A549 (cell line): ENCODE measurements around the gene VPS18. TPM values are rescaled to one million over a fixed set of nuclear protein-coding genes. Genes with fewer than 3 reads are reported as not detected.

ENCODE experiments used
- ATAC-seq, 2 experiments: fragments of 200-7000 bp in 1 of 2; fragments of >200 bp in 1 of 2; cut with Nextera tagmentation in 1 of 2; cut with Tn5 transposase in 1 of 2; 3 replicates each; pipeline versions ENCODE4 v1.8.0 to v1.9.1; 2018 to 2020; ENCODE audit warnings: mild to moderate bottlenecking in 1 of 2, moderate library complexity in 1 of 2
- CTCF ChIA-PET: fragments of 300-600 bp; sonication (Branson Sonifier 250); formaldehyde crosslinking; extraction: SDS; loops from one replicate; lab custom pipeline; 2021; ENCODE audit warnings: antibody characterized with exemption, inconsistent platforms; lab: Yijun Ruan, JAX
- POLR2A ChIA-PET: fragments of 350-600 bp; formaldehyde crosslinking; extraction: SDS; loops from one replicate; lab custom pipeline; 2021; ENCODE audit warnings: antibody characterized with exemption, inconsistent platforms; lab: Yijun Ruan, JAX
- DNase-seq, 2 experiments: peaks; one replicate each; pipeline versions ENCODE4 v3.0.0 to v3.0.0-alpha.2; 2011 to 2016; ENCODE audit warnings: low read depth in 1 of 2, low spot score in 1 of 2
- FAIRE-seq: peaks from 2 replicates; lab custom pipeline; 2011; peaks lifted over from hg19 to GRCh38; lab: Jason Lieb, UNC
- H3K27ac ChIP-seq, 2 experiments: fragments of >200 bp; sonication (Bioruptor Twin); formaldehyde crosslinking; 3 replicates each; pipeline ENCODE4 v1.5.1; 2016 to 2017
- H3K4me1 ChIP-seq: fragments of >200 bp; sonication (Bioruptor Twin); formaldehyde crosslinking; 3 replicates; pipeline ENCODE4 v1.6.1; 2016
- H3K4me2 ChIP-seq: fragments of >200 bp; sonication (Bioruptor Twin); formaldehyde crosslinking; 3 replicates; pipeline ENCODE4 v1.6.1; 2016
- H3K4me3 ChIP-seq: fragments of >200 bp; sonication (Bioruptor Twin); formaldehyde crosslinking; 3 replicates; pipeline ENCODE4 v1.5.1; 2016
- H3K9me3 ChIP-seq: fragments of >200 bp; sonication (Bioruptor Twin); formaldehyde crosslinking; 3 replicates; pipeline ENCODE4 v1.6.1; 2016
- BHLHE40 ChIP-seq: IDR thresholded peaks from 2 replicates; pipeline ENCODE4 v1.6.1; 2012; ENCODE audit warnings: low read depth, low read length, inconsistent platforms
- CBX2 ChIP-seq: fragments of 200-600 bp; sonication (generic); IDR thresholded peaks from 2 replicates; pipeline ENCODE4 v1.6.1; 2016; ENCODE audit warnings: low read depth, mild to moderate bottlenecking, borderline replicate concordance
- CHD2 ChIP-seq: fragments of 150-350 bp; IDR thresholded peaks from 2 replicates; pipeline ENCODE4 v1.6.1; 2014; ENCODE audit warnings: low read length; ENCODE audit not compliant: partially characterized antibody
- EHMT2 ChIP-seq: fragments of 200-600 bp; sonication (generic); IDR thresholded peaks from 2 replicates; pipeline ENCODE4 v1.6.1; 2016; ENCODE audit warnings: antibody characterized with exemption, low read depth, mild to moderate bottlenecking, moderate library complexity
- FOSB ChIP-seq: fragments of 250-450 bp; sonication (Bioruptor Pico); IDR thresholded peaks from 2 replicates; pipeline ENCODE4 v1.5.0; 2020; ENCODE audit warnings: mild to moderate bottlenecking, moderate library complexity
- GATA3 ChIP-seq: IDR thresholded peaks from 2 replicates; pipeline ENCODE4 v1.6.1; 2012; ENCODE audit warnings: borderline replicate concordance
- HEYL ChIP-seq: fragments of 250-450 bp; sonication (Bioruptor Pico); IDR thresholded peaks from 2 replicates; pipeline ENCODE4 v1.8.0; 2021; ENCODE audit warnings: mild to moderate bottlenecking, moderate library complexity
- HOXA7 ChIP-seq: fragments of 250-450 bp; sonication (Bioruptor Pico); IDR thresholded peaks from 2 replicates; pipeline ENCODE4 v1.5.0; 2020; ENCODE audit warnings: mild to moderate bottlenecking, moderate library complexity
- HOXB5 ChIP-seq: fragments of 250-450 bp; sonication (Bioruptor Pico); IDR thresholded peaks from 2 replicates; pipeline ENCODE4 v1.5.0; 2020; ENCODE audit warnings: mild to moderate bottlenecking, moderate library complexity
- KDM5A ChIP-seq: fragments of 200-600 bp; sonication (generic); IDR thresholded peaks from 2 replicates; pipeline ENCODE4 v1.6.1; 2016; ENCODE audit warnings: antibody characterized with exemption, mild to moderate bottlenecking
- MAFK ChIP-seq: fragments of 450-650 bp; IDR thresholded peaks from 2 replicates; pipeline ENCODE4 v1.6.1; 2014; ENCODE audit not compliant: partially characterized antibody
- MYC ChIP-seq: IDR thresholded peaks from 2 replicates; pipeline ENCODE4 v1.6.1; 2012; ENCODE audit warnings: mild to moderate bottlenecking, inconsistent platforms, low read length, improper control_type of control experiment, borderline replicate concordance
- RAD21 ChIP-seq, 2 experiments: fragments of >200 bp in 1 of 2; sonication (Bioruptor Twin) in 1 of 2; formaldehyde crosslinking in 1 of 2; IDR thresholded peaks in 1 of 2; conservative IDR thresholded peaks in 1 of 2; 2 replicates in 1 of 2; 3 replicates in 1 of 2; pipeline ENCODE4 v1.6.1; 2012 to 2018; ENCODE audit warnings: inconsistent platforms in 1 of 2
- RCOR1 ChIP-seq: fragments of 150-350 bp; IDR thresholded peaks from 2 replicates; pipeline ENCODE4 v1.6.1; 2014; ENCODE audit warnings: antibody characterized with exemption, low read length, low read depth
- SMC3 ChIP-seq: fragments of >200 bp; sonication (Bioruptor Twin); formaldehyde crosslinking; IDR thresholded peaks from 3 replicates; pipeline ENCODE4 v1.6.1; 2018; ENCODE audit warnings: inconsistent platforms
- TFCP2L1 ChIP-seq: fragments of 250-450 bp; sonication (Bioruptor Pico); IDR thresholded peaks from 2 replicates; pipeline ENCODE4 v1.5.0; 2021; ENCODE audit warnings: mild to moderate bottlenecking
- ZC3H11A ChIP-seq: fragments of 450-650 bp; IDR thresholded peaks from 2 replicates; pipeline ENCODE4 v1.6.1; 2014; ENCODE audit warnings: antibody characterized with exemption, mild to moderate bottlenecking
- ZFP36 ChIP-seq: fragments of 450-650 bp; IDR thresholded peaks from 2 replicates; pipeline ENCODE4 v1.6.1; 2014; ENCODE audit warnings: borderline replicate concordance; ENCODE audit not compliant: partially characterized antibody
- ZNF302 ChIP-seq: fragments of 250-450 bp; sonication (Bioruptor Pico); IDR thresholded peaks from 2 replicates; pipeline ENCODE4 v1.9.0; 2021; ENCODE audit warnings: inconsistent platforms, mild to moderate bottlenecking, moderate library complexity
- WGBS: methylation state at CpG from one replicate; pipeline ENCODE4 v1.1.6; 2017; ENCODE audit errors: missing lambda C conversion rate; 5-methylcytosine and 5-hydroxymethylcytosine counted together
- polyA plus RNA-seq, 4 experiments: library from polyadenylated mRNA; depleted of rRNA in 3 of 4; stranded (reverse); fragments of >200 nt; fragmentation: RNase III in 1 of 4; extraction: RNeasy Plus Mini Kit Qiagen cat#74134 plus additional on column Dnase treatment in 1 of 4; gene quantifications; 2 replicates in 3 of 4; 3 replicates in 1 of 4; pipeline ENCODE4 v1.2.3, GENCODE V29; 2011 to 2017

VPS18 gene
- polyA plus RNA-seq, 2 of the 4 experiments (the other 2 are of a cell fraction): 9.0 to 15.2 TPM

DNA sequence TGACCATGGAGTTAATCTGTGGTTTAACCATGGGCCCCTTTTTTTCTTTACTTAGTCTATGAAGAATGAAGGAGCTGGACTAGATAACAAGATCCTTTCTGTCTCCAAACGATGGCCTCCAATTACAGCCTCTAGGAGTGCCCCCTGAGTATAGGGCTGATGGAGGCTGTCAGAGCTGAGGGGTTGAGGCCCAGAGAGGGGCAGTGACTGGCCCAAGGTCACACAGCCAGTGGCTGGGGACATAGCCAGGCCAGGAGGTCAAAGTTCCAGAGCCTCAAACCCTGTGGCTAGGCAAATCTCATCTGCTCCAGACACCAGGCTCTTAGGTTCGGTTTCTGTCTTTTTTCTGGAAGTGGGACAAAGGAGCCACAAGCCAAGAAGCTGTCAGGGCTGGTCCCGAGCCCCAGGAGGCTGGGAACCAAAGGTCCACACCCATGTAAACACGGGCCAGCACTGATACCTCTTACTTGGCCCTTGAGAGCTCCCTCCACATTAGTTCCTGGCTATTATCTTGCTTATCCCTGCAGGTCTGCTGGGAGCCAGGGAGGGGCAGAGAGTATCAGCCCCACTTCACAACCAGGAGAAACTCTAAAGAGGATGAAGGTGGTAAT is 30.5 kb upstream of the VPS18 start:
- no peaks in the 10 kb centered on the region for H3K9me3 ChIP-seq
- CTCF ChIA-PET: interaction anchor here (0.8 kb wide), 1 partner anchor 30 kb away, joined by 5 read pairs; the partner anchor contains the start of gene VPS18
- peak overlapping the region; percentile 25; the same call in 1 of the 3 replicates for H3K4me2 ChIP-seq
- no peak for TF ChIP-seq FOSB (CRISPR knock-in tag)
- no peak for TF ChIP-seq HOXB5 (CRISPR knock-in tag)
- TF ChIP-seq ZFP36: peak; percentile 17
- TF ChIP-seq BHLHE40: no peak
- no peak for TF ChIP-seq RAD21 (conservative IDR thresholded peaks at IDR 0.05 in 1 of 2, IDR thresholded peaks at IDR 0.05 in 1 of 2)
- DNase-seq: peak in 1 of 2 experiments; percentile 34
- H3K4me3 ChIP-seq: no peak overlapping the region
- no peak for ATAC-seq
- POLR2A ChIA-PET: interaction anchor here (1.1 kb wide), 1 partner anchor 9 kb away, joined by 4 read pairs; no protein-coding TSS in a partner anchor
- H3K27ac ChIP-seq: peak overlapping the region; percentile 52 to 88; a peak in 5 of 6 replicates
- FAIRE-seq: no peak
- H3K4me1 ChIP-seq: peaks cover 61% of the 10 kb centered on the region
- 37% methylated on average over 4 of the region's 4 CpGs for WGBS

DNA sequence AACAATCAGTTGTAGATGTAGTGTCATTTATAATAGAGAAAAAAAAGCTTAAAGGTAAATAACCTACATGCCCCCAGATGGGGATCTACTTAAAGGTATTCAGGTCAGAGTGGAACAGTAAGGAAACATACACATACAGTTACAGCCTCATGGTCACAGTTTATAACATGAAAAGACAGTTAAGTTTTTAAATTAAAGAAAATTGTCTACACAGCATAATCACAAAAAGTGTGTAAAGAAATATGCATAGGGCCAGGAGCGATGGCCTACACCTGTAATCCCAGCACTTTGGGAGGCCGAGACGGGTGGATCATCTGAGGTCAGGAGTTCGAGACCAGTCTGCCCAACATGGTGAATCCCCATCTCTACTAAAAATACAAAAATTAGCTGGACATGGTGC is 27.1 kb upstream of the VPS18 start:
- ChIA-PET POLR2A (no interaction called here), CTCF (interaction anchor here (1.2 kb wide), 1 partner anchor 27 kb away, joined by 3 read pairs; the partner anchor contains the start of gene VPS18)
- no peak for ATAC-seq
- Histone ChIP-seq H3K27ac (peak overlapping the region; percentile 52 to 88; a peak in 5 of 6 replicates), H3K4me3 (no peak overlapping the region), H3K4me1 (peaks cover 44% of the 10 kb centered on the region), H3K4me2 (no peak overlapping the region), H3K9me3 (no peaks in the 10 kb centered on the region)
- TF ChIP-seq ZC3H11A (no peak), MAFK (peak; percentile 85)
- DNase-seq: no peak
- no peak for FAIRE-seq
- 94% methylated on average over 4 of the region's 4 CpGs for WGBS

DNA sequence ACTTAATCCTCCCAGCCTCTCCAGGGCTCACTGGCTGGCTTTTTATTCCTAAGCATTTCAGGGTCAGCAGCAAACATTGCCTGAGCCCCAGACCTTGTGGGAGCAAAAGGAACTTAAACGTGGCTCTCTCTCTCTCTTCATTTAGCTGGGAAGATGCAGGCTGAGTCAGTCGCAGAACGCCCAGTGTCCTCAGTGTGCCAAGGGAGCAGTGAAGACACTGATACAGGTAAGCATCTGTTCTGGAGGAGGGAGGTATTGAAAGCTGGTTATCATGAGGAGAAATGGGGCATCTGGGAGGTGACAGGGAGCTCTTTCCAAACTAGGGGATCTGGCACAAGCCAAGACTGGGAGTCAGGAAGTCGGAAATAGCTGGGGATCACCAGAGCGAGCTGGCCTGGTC is 24.6 kb upstream of the VPS18 start:
- POLR2A ChIA-PET: interaction anchor here (1.0 kb wide), 1 partner anchor 11 kb away, joined by 4 read pairs; no protein-coding TSS in a partner anchor
- no peak for ATAC-seq
- Histone ChIP-seq H3K9me3 (no peaks in the 10 kb centered on the region), H3K27ac (peak overlapping the region in 1 of 2 experiments; percentile 59; a peak in 2 of 6 replicates), H3K4me1 (peaks cover 31% of the 10 kb centered on the region), H3K4me3 (no peak overlapping the region), H3K4me2 (no peak overlapping the region)
- CTCF ChIA-PET: interaction anchor here (1.3 to 6.4 kb wide), 4 partner anchors 22 to 36 kb away, joined by 3 to 42 read pairs (median 6); partner anchors contain the start of gene VPS18
- DNase-seq: no peak
- no peak for FAIRE-seq
- WGBS: 67% methylated on average over 5 of the region's 5 CpGs
- TF ChIP-seq HEYL: no peak
- no peak for TF ChIP-seq KDM5A

DNA sequence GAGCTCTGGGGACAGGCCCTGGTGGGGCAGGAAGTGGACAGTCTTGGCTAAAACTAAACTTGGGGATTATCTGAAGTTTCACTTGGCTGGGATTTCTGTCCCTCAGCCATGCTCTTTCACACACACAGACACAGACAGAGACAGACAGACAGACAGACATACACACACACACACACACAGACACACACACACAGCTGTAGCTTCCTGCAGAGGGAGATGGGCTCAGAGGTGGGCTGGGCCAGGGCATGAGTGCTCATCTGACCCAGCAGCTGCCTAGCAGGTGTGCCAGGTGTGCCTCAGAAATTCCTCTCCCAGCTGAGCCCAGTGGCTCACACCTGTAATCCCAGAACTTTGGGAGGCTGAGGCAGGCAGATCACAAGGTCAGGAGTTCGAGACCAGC is 23.5 kb upstream of the VPS18 start:
- peak overlapping the region in 1 of 2 experiments; percentile 39; a peak in 2 of 6 replicates for H3K27ac ChIP-seq
- FAIRE-seq: no peak
- 100% methylated on average over 1 of the region's 1 CpG for WGBS
- CTCF ChIA-PET: interaction anchor here (0.7 to 6.4 kb wide), 4 partner anchors 21 to 124 kb away, joined by 4 to 42 read pairs (median 6); partner anchors contain the start of gene VPS18
- no peak for TF ChIP-seq RCOR1
- TF ChIP-seq ZNF302: no peak
- no peak for TF ChIP-seq EHMT2
- no peak for TF ChIP-seq HOXA7 (CRISPR knock-in tag)
- TF ChIP-seq MAFK: no peak
- no peak for TF ChIP-seq TFCP2L1 (CRISPR knock-in tag)
- no peak for TF ChIP-seq SMC3
- no peak for TF ChIP-seq CBX2
- TF ChIP-seq MYC: no peak
- TF ChIP-seq KDM5A: no peak
- no peak for TF ChIP-seq CHD2
- no peak for TF ChIP-seq GATA3
- TF ChIP-seq, all 56 proteins: peak for 0
- DNase-seq (no peak), ATAC-seq (no peak)
- H3K4me2 ChIP-seq: no peak overlapping the region
- H3K9me3 ChIP-seq: no peaks in the 10 kb centered on the region
- H3K4me1 ChIP-seq: peaks cover 25% of the 10 kb centered on the region
- POLR2A ChIA-PET: interaction anchor here (1.0 kb wide), 1 partner anchor 12 kb away, joined by 4 read pairs; no protein-coding TSS in a partner anchor
- H3K4me3 ChIP-seq: no peak overlapping the region
